Measurements from ENCODE around the gene METTL27.

METTL27 gene

GRCh38 chr7:73879977-73880681 lies 37.8 kb upstream of the METTL27 start:
- POLR2A ChIA-PET: interaction anchor here (0.6 to 1.0 kb wide), 2 partner anchors 13 to 263 kb away, joined by 3 to 4 read pairs; no protein-coding TSS in a partner anchor
- no peak for TF ChIP-seq CTCF (IDR thresholded peaks at IDR 0.05; ENCODE audit: insufficient read depth, low read length, missing control alignments)
- CTCF ChIA-PET: interaction anchor here (0.6 to 3.8 kb wide), 7 partner anchors 10 to 189 kb away, joined by 3 to 27 read pairs (median 4); no protein-coding TSS in a partner anchor
- H3K4me3 ChIP-seq (ENCODE audit: low read depth, low read length): no peak overlapping the region
- no peak for DNase-seq (ENCODE audit: low read depth, low spot score)

DNA sequence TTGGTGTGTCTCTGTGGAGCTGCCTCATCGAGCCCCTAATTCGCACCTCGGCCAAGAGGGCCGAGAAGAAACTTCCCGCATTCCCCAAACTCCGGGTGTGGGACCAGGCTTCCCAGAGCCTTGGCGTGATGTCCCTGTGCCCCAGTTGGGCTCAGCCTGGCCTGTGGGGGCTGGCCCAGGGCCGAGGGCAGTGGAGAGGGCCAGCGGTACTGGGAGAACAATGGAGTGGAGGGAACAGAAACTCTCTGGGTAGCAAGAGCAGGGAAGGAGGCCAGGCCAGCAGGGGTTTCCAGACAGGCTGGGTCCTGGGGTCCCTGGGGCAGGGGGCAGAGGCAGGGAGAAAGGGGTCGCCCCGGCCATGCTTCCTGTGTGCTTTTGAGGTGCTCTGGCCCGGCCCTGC lies 34.7 kb upstream of the METTL27 start:
- no peak for TF ChIP-seq CTCF (IDR thresholded peaks at IDR 0.05; ENCODE audit: insufficient read depth, low read length, missing control alignments)
- ChIA-PET CTCF (interaction anchor here (0.7 to 5.1 kb wide), 2 partner anchors 21 to 149 kb away, joined by 3 to 21 read pairs; no protein-coding TSS in a partner anchor), POLR2A (no interaction called here)

GRCh38 chr7:73876361-73876760 lies 34.0 kb upstream of the METTL27 start:
- no peak for TF ChIP-seq CTCF (IDR thresholded peaks at IDR 0.05; ENCODE audit: insufficient read depth, low read length, missing control alignments)
- no peak for DNase-seq (ENCODE audit: low read depth, low spot score)
- H3K4me3 ChIP-seq (ENCODE audit: low read depth, low read length): no peak overlapping the region
- POLR2A ChIA-PET: no interaction called here
- CTCF ChIA-PET: interaction anchor here (5.1 kb wide), 1 partner anchor 150 kb away, joined by 21 read pairs; no protein-coding TSS in a partner anchor

More for the DNA sequence above, 34.7 kb upstream of the METTL27 start:
- no peak overlapping the region for H3K4me3 ChIP-seq (ENCODE audit: low read depth, low read length)
- DNase-seq (ENCODE audit: low read depth, low spot score): no peak

GRCh38 chr7:73872056-73872908 lies 30.0 kb upstream of the METTL27 start:
- CTCF ChIA-PET: interaction anchor here (0.6 to 5.4 kb wide), 2 partner anchors 10 to 154 kb away, joined by 3 to 40 read pairs; no protein-coding TSS in a partner anchor
- no peak overlapping the region for H3K4me3 ChIP-seq (ENCODE audit: low read depth, low read length)
- no peak for DNase-seq (ENCODE audit: low read depth, low spot score)
- POLR2A ChIA-PET: no interaction called here
- TF ChIP-seq CTCF (IDR thresholded peaks at IDR 0.05; ENCODE audit: insufficient read depth, low read length, missing control alignments): no peak

DNA sequence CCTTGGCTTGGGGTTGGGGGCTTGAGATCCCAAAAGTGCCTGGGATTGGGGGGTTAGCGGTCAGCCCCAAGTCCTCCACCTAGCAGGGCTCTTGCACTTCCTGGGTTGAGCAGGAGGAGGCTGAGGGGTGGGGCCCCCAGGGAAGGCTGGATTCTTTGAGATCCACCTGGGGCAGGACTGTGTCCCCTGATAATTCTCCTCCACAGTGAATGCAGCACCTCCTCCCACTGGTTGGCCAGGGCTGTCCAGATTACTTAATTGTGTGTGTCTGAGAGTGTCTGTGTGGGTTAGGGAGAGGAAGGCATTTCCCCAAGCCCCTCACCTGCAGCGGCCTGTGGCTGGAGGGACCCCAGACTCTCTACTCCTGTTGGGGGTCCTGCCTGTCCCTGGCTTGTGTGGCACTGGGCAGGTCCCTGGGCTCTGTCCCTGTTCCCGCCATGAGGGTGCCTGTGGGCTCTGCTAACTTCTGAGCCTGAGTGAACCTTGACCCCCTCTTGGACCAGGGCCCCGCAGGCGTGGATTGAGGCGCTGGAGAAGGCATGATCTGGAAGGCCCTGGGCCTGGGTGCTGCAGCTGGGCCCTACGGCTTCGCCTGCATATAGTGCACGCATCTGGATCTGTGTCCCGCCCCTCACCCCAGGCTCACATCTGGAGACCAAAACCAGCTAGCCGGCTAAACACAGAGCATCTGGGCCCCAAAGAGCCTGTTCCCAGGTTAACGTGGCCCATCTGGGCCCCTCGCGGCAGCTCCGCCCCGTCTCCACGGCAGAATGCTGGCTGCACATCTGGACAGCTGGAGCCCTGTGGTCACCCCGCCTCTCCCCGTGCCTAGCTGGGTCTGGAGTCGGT lies 29.1 kb upstream of the METTL27 start:
- TF ChIP-seq CTCF (IDR thresholded peaks at IDR 0.05; ENCODE audit: insufficient read depth, low read length, missing control alignments): no peak
- ChIA-PET POLR2A (no interaction called here), CTCF (interaction anchor here (0.6 to 5.4 kb wide), 4 partner anchors 9 to 155 kb away, joined by 3 to 40 read pairs (median 8); no protein-coding TSS in a partner anchor)
- no peak overlapping the region for H3K4me3 ChIP-seq (ENCODE audit: low read depth, low read length)
- no peak for DNase-seq (ENCODE audit: low read depth, low spot score)

All from AG04449 (cell line).